GM12874 (cell line): ENCODE results near the gene PRDM2.
A peak's percentile ranks its signal among the peaks of the same experiment; 100 is the strongest.

Source experiments
- TF ChIP-seq, protein P1 (sequence below): IDR thresholded peaks from 2 replicates; pipeline ENCODE4 v1.5.1; 2011; ENCODE audit warnings: low read depth, mild to moderate bottlenecking, control low read depth, low read length, moderate library complexity; ENCODE audit not compliant: insufficient read depth

The PRDM2 gene

DNA sequence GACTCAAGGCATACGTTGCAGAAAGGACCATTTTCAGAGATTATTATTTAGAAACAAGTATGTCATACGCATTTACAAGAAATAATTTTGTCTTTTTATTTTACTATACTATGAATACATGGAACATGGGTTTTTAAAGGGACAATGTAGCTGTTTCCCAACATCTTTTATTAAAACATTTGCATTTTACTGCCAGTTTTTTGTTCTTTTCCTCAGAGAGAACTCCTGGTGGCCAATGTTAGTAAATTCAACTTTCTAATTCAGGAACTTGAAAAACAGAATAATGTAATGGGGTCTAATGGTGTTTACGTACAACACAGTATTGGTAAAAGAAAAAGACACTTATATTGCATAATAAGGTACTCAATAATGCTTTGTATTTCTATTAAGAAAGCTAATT lies 14.9 kb downstream of the PRDM2 start:
- TF ChIP-seq, protein P1, sequence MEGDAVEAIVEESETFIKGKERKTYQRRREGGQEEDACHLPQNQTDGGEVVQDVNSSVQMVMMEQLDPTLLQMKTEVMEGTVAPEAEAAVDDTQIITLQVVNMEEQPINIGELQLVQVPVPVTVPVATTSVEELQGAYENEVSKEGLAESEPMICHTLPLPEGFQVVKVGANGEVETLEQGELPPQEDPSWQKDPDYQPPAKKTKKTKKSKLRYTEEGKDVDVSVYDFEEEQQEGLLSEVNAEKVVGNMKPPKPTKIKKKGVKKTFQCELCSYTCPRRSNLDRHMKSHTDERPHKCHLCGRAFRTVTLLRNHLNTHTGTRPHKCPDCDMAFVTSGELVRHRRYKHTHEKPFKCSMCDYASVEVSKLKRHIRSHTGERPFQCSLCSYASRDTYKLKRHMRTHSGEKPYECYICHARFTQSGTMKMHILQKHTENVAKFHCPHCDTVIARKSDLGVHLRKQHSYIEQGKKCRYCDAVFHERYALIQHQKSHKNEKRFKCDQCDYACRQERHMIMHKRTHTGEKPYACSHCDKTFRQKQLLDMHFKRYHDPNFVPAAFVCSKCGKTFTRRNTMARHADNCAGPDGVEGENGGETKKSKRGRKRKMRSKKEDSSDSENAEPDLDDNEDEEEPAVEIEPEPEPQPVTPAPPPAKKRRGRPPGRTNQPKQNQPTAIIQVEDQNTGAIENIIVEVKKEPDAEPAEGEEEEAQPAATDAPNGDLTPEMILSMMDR: no peak

DNA sequence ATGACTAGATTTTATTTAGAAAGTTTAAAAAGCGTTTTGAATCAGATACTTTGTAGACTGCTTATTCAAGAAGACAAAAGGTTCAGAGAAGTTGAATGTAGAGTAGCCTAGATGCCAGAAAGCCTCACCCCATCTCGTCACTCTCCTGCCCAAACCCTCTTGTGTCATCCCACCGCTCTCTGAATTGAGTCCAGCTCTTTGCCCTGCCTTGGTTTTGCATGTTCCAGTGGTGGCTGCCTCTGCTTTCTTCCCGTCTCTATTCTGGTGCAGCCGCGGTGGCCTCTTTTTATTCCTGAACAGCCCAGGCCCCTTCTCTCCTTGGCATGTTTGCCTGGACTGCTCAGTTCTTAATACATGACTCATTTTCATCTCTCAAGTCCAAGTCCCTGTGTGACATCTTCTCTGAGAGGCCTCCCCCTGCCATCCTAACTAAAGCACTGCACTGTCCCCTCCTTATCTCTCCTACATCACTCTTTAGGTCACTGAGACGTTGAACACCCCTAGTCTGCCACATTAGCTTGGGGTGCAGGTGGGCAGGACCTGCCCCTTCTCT lies 22.9 kb downstream of the PRDM2 start:
- TF ChIP-seq, protein P1: no peak

DNA sequence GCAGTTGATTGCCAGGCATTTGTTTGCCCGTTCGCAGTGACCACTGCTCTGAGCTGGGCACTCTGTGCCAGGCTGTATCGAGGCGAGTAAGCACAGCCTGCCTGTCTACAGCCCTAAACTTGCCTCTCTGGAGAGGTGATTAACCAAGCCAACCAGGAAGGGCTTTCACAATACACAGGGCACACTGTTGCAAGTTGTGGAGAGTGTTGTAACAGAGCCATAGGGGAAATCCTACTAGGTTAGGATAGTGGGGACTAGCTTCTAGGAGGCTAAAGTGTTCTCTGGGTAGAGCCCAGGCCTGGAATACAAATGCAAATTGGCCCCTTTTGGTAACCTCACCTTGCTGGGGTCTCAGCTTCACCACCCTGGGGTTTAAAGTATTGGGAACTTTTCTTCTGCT lies 23.8 kb downstream of the PRDM2 start:
- TF ChIP-seq, protein P1: no peak

DNA sequence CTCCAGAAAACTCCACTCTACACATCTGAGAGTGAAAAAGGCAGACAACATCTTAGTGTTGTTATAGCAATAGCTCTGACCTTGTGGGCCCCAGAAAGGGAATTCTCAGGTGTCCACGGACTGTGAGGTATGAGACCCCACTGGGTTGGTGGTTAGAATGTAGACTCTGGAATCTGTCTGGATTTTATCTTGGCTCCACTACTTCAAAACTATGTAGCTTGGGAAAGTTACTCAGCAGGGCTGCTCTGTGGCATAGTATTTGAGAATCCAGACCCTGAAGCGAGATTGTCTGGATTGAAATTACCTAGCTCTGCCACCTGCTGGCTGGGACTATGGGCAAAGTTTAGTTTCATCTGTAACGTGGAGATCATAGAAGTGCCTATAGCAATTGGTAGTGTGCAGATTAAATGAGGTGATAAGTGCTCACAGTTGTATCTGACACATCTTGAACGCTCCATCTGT lies 25.8 kb downstream of the PRDM2 start:
- TF ChIP-seq, protein P1: peak; percentile 57; the same call in 1 of the 2 replicates

DNA sequence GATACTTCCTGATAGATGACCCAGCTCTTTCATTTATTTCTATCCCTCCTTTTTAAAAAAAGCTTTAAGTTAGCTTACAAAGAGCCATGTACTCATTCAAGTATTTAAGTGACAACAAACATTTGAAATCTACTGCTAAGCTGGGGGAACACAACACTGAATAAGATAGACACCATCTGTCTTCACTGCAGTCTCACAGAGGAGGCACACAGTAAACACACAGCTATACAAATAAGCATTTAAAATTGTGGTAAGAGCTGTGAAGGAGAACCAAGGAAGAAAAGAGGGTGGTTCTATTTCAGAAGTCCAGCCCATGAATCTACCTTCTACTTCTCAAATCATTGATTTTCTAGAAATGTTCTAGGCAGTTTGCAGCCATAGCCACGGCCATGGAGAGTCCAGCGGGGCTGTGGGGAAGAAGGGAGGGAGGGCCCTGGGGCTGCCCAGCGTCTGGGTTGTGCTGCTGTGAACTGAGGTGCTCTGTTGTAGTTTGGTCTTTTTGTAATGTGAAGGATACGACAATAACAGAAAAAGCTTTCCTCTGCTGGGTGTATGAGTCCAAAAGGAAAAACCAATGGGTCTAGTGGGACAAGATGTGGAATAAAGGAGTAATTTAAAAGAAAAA lies 28.2 kb downstream of the PRDM2 start:
- TF ChIP-seq, protein P1: no peak

DNA sequence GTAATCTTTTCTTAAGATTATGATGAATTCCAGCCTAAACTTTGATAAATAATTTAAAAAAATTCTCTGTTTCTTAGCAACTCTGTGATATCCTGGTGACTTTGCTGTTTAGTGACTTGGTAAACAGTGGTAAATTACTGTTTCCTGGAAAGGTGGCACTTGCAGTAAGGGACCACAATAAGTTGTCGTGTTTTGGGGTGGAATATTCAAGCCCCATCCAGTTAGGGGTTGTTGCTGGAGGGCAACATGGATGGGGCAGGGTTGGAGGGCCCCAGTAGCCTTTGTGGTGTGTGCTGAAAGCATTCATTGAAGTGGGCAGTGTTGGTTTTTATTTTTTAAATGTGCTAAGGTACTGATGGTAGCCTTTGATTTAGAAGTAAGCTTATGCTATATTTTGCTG lies 30.3 kb downstream of the PRDM2 start:
- TF ChIP-seq, protein P1: no peak

DNA sequence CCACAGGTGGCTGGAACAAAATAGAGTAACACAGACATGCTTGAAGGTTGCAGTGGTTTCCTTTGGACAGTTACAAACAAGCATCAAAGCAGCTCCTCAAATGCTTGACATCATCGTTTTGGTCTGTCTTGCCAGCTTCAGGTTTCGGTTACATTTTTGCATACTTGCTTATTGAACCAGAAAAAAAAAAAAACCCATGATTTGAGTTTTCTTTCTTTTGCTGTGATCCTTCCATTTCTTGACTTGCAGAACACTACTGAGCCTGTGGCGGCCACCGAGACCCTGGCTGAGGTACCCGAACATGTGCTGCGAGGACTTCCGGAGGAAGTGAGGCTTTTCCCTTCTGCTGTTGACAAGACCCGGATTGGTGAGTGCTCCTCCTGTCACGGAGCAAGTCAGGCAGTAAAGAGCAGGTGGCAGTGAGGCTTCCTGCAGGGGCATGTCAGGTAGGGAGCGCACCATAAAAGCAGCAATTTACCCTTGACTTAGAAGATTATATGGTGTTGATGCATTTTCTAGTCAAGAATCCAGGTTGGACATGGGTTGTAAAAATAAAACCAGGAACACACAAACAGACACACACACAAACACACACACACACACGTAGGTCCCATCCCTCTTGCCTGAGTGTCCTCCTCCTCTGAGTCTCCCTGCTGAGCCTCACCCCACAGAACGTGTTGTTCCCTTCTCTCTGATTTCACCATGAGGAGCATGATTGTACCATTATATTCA lies 30.9 kb downstream of the PRDM2 start:
- TF ChIP-seq, protein P1: no peak
